Measurements from ENCODE around the gene HIPK3. TPM values are rescaled to one million over a fixed set of nuclear protein-coding genes. Genes with fewer than 3 reads are reported as not detected.

The HIPK3 gene
- total and polyA plus RNA-seq, 2 experiments from 2014 or later, result 5.5 to 29.8 TPM

DNA sequence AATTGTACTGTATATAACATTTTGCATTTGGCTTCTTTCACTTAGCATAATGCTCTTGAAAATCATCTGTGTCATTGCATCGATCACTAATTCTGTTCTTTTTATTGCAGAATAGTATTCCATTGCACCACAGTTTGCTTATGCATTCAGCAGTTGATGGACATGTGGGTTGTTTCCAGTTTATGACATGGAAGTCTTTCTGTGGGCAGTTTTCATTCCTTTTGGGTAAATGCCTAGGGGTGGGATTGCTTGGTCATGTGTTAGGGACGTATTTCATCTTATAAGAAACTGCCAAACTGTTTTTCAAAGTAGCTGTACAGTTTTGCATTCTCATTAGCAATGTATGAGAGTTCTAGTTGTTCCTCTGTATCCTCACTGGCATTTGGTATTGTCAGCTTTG is 127.0 kb downstream of the HIPK3 start (continued):
- no peak for TF ChIP-seq ZNF462 (CRISPR knock-in tag; IDR thresholded peaks at IDR 0.05)
- no peak for TF ChIP-seq CTCF (conservative IDR thresholded peaks at IDR 0.05; ENCODE audit: low read depth in 2 of 2)
- TF ChIP-seq NANOG (IDR thresholded peaks at IDR 0.05; ENCODE audit: borderline replicate concordance), result no peak
- TF ChIP-seq ZNF331 (CRISPR knock-in tag; IDR thresholded peaks at IDR 0.05; ENCODE audit: low read depth), result no peak
- TF ChIP-seq JUNB (IDR thresholded peaks at IDR 0.05; ENCODE audit: unreplicated experiment), result no peak

DNA sequence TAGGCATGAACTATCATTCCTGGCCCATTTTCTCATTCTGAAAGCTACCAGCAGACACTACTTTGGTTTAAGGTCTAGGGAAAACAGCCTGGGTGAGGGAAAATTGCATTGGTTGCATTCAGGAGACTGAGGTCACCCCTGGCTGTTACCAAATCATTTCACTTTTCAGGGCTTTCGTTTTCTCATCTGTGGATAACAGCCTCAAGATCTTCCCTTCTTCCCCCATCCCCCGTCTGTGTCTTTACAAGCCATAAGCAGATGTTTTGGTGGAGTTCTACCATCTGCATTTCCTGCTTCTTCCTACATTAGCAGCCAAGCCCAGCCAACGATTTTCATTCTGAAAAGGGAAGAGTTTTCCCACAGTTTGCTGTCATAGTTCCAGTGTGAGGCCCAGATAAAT is 130.4 kb downstream of the HIPK3 start:
- H3K36me3 ChIP-seq (ENCODE audit: insufficient read depth), result no peaks in the 10 kb centered on the region; the same call in 1 of the 2 replicates
- DNase-seq (ENCODE audit: low spot score) (no peak), ATAC-seq (no peak)
- no peak overlapping the region for H3K27ac ChIP-seq (ENCODE audit: low read depth)
- Mint-ChIP-seq H3K4me1 (peaks cover 3% of the 10 kb centered on the region; the same call in 2 of the 3 replicates), H3K36me3 (ENCODE audit: low read depth) (0 out of 3 replicates have a peak, but pooled peaks cover 3% of the 10 kb centered on the region), H3K27me3 (ENCODE audit: insufficient read depth, low read depth, poor library complexity) (no peaks in the 10 kb centered on the region), H3K27ac (no peak overlapping the region), H3K4me3 (no peak overlapping the region), H3K9me3 (peaks cover 11% of the 10 kb centered on the region; the same call in 2 of the 3 replicates)
- H3K79me2 ChIP-seq (replicated peaks; ENCODE audit: insufficient read depth), result no peaks in the 10 kb centered on the region
- no peaks in the 10 kb centered on the region for H3K27me3 ChIP-seq (ENCODE audit: insufficient read depth)
- no peak overlapping the region for H3K4me3 ChIP-seq
- H3F3A ChIP-seq (replicated peaks; ENCODE audit: low read depth), result no peaks in the 10 kb centered on the region
- H3K4me1 ChIP-seq (ENCODE audit: insufficient read depth), result no peaks in the 10 kb centered on the region
- H4K20me1 ChIP-seq (replicated peaks; ENCODE audit: insufficient read depth), result no peaks in the 10 kb centered on the region
- no peak overlapping the region for H3K4me2 ChIP-seq
- no peak overlapping the region for H2AFZ ChIP-seq
- no peaks in the 10 kb centered on the region for H3K9me2 ChIP-seq (ENCODE audit: insufficient read depth)
- no peak for TF ChIP-seq JUNB (IDR thresholded peaks at IDR 0.05; ENCODE audit: unreplicated experiment)
- TF ChIP-seq EZH2 (IDR thresholded peaks at IDR 0.05; ENCODE audit: low read depth, unreplicated experiment), result no peak
- TF ChIP-seq POLR2AphosphoS5 (IDR thresholded peaks at IDR 0.05; ENCODE audit: low read depth), result no peak
- TF ChIP-seq CTCF (conservative IDR thresholded peaks at IDR 0.05; ENCODE audit: low read depth in 2 of 2), result no peak
- TF ChIP-seq NANOG (IDR thresholded peaks at IDR 0.05; ENCODE audit: borderline replicate concordance), result no peak
